ENCODE measurements around the gene RAB33B.

The RAB33B gene

GRCh38 chr4:139476363-139476762 is 22.4 kb downstream of the RAB33B start:
- no peak for TF ChIP-seq CTCF (IDR thresholded peaks at IDR 0.05; ENCODE audit: borderline replicate concordance, insufficient read depth, low read depth, low read length)

DNA sequence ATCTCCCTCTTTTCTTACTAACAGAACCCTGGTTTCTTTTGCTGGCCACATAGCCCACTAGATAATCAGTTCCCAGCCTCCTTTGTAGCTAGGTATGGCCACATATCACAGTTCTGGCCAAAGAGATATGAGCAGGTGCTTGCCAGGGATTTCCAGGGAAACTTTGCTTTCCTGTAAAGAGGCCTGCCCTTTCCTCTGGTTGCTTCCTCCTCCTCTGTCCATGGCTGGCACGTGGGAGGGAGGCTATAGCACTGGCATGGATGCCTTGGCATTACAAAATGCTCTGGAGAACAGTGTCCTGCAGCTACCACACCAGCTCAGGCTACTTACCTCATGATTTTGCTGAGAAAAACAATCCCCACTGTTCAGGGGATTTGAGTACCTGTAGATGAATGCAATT is 27.5 kb downstream of the RAB33B start:
- TF ChIP-seq CTCF (IDR thresholded peaks at IDR 0.05; ENCODE audit: borderline replicate concordance, insufficient read depth, low read depth, low read length): no peak
- H3K4me3 ChIP-seq (ENCODE audit: low read depth, low read length): no peak overlapping the region

More at GRCh38 chr4:139476363-139476762, 22.4 kb downstream of the RAB33B start:
- no peak overlapping the region for H3K4me3 ChIP-seq (ENCODE audit: low read depth, low read length)

DNA sequence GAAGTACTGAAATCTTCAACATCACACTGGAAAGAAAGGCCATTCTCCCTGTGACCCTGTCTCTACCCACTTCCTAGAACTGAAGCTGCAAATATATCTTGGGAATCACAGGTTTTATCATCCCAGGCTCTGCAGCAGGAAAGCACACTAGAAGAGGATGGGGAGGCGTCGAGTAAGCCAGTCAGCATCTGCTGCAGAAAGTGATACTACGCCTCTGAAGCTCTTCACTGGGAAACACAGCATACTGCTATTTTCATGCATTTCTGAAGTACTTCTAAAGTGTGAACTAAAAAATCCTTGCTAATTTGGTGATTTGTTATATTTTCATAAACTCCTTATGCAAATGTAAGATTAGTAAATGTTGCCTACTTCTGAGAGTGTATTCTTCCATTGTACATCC is 29.1 kb downstream of the RAB33B start:
- no peak for TF ChIP-seq CTCF (IDR thresholded peaks at IDR 0.05; ENCODE audit: borderline replicate concordance, insufficient read depth, low read depth, low read length)
- H3K4me3 ChIP-seq (ENCODE audit: low read depth, low read length): no peak overlapping the region

DNA sequence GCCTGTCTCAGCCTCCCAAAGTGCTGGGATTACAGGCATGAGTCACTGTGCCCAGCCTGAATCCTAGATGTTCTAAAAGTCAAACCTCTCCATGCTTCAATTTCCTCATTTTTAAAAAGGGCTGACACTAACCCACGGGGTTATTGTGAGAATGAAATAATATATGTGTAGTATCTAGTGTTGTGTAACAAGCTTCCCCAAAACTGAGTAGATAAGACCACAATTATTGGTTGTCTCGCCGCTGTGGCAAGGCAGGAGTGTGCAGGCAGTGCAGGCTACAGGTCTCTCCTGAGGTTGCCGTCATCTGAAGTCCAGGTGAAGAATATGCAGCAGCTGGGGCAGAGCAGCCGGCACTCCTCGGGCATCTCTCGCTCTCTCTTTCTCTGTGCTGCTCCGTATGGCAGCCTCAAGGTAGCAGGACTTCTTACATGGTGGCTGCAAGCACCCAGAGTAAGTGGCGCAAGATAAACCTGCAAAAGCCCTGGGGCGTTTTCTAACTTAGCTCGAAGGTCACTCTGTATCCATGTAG is 30.9 kb downstream of the RAB33B start:
- TF ChIP-seq CTCF (IDR thresholded peaks at IDR 0.05; ENCODE audit: borderline replicate concordance, insufficient read depth, low read depth, low read length): no peak
- H3K4me3 ChIP-seq (ENCODE audit: low read depth, low read length): no peak overlapping the region

DNA sequence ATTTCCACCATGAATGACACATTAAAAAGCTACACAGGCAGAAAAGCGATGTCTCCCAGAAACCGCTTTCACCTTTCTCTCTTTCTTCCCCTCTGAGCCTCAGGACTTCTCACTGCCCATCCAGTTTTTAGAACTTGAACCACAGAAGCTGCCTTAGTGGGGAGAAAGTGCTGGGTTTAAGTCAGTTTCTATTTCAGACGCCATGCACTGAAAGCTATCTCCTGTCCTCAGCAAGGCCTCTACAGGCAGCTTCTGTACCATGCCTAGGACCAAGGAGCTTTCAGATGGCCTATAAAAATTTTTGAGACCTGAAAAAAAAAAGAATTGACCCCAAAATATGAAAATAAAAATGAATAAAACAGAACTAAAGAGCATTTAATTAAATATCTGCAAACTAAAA is 34.5 kb downstream of the RAB33B start:
- TF ChIP-seq CTCF (IDR thresholded peaks at IDR 0.05; ENCODE audit: borderline replicate concordance, insufficient read depth, low read depth, low read length): no peak
- no peak overlapping the region for H3K4me3 ChIP-seq (ENCODE audit: low read depth, low read length)

DNA sequence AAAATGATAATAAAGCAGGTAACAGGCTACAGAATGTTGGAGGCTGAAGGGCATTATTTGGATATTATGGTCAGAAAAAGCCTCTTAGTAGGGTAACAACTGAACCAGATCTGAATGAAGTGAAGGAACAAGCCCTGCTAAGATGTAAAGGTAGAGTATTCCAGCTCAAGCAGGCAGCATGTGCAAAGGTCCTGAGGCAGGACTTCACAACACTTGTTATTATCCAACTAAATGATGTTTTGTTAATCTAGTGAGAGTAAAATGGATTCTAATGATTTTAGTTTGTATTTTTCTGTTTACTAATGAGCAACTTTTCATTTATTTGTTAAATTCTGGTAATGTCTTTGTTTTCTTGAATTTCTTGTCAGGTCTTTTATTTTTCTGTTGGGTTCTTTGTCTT is 35.7 kb downstream of the RAB33B start:
- no peak overlapping the region for H3K4me3 ChIP-seq (ENCODE audit: low read depth, low read length)
- TF ChIP-seq CTCF (IDR thresholded peaks at IDR 0.05; ENCODE audit: borderline replicate concordance, insufficient read depth, low read depth, low read length): no peak

GRCh38 chr4:139492429-139492828 is 38.5 kb downstream of the RAB33B start:
- no peak overlapping the region for H3K4me3 ChIP-seq (ENCODE audit: low read depth, low read length)
- TF ChIP-seq CTCF (IDR thresholded peaks at IDR 0.05; ENCODE audit: borderline replicate concordance, insufficient read depth, low read depth, low read length): no peak

Data from GM12875 (cell line).